Peyer's patch (tissue), 4 donors: ENCODE results near the gene ALDH18A1.

Experiments used
- CTCF ChIP-seq, 6 experiments: fragments of 450-650 bp in 4 of 6; fragments of 200-600 bp in 2 of 6; sonication (generic) in 1 of 6; IDR thresholded peaks; one replicate each; pipeline ENCODE4 v1.5.1; 2017 to 2019; ENCODE audit warnings: antibody characterized with exemption in 6 of 6, mild to moderate bottlenecking in 3 of 6, moderate library complexity in 1 of 6
- POLR2A ChIP-seq, 2 donors: fragments of 450-650 bp; IDR thresholded peaks; one replicate each; pipeline ENCODE4 v1.5.1; 2017; ENCODE audit warnings: antibody characterized with exemption in 2 of 2, mild to moderate bottlenecking in 2 of 2, moderate library complexity in 2 of 2

DNA sequence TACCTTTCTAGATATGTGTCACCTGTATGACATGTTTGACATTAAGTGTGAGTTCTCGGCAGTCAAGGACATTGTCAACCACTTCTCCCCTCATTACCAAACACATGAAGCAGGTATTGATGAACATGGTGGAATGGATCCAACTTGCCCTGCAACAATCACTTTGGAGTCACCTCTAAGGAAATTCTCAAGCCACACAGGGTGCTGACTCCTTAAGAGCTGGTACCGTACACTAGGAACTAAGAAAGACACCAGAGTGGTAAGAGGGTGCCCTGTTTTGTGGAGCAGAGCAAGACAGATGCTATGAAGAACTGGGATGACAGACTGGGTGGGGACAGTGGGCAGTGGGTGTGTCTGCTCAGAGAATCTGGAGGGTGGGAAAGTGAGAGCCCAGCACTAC, 77.9 kb downstream of the ALDH18A1 start:
- TF ChIP-seq CTCF (IDR thresholded peaks at IDR 0.05) (no peak), POLR2A (IDR thresholded peaks at IDR 0.05) (no peak)
